GM15510 (cell line): ENCODE data around the gene EMCN.

Experiments
- POLR2A ChIP-seq: IDR thresholded peaks from 3 replicates; pipeline ENCODE4 v1.6.1; 2011; ENCODE audit warnings: borderline replicate concordance; ENCODE audit not compliant: insufficient read length; ENCODE audit errors: extremely low read depth

The EMCN gene, protein sequence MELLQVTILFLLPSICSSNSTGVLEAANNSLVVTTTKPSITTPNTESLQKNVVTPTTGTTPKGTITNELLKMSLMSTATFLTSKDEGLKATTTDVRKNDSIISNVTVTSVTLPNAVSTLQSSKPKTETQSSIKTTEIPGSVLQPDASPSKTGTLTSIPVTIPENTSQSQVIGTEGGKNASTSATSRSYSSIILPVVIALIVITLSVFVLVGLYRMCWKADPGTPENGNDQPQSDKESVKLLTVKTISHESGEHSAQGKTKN

DNA sequence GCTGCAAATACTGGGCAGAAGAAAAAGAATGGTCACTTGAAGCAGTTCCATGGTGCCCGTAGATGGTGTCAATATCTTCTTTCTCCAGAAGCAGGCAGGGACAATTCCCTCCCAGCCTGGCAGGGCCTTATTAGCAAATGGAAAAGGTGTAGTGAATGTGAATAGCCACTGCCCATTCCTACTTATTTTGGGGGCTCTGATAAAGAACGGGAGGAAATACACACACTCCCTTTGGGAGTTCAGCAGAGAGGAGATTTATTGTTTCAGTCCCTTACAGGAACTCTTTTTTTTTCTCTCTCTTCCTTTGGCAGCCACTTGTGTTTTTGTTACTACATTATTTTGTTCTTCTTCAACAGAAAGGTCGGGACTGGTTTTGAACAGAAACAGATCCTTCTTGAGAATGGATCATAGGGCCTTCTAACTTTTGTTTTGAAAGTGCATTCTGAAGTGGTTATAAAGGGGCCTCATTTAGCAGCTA is at the start of gene EMCN:
TSS of gene EMCN (minus strand) at position 159 of the 478 bp plus-strand sequence. CDS start at position 51, 108 bp downstream.
- no peak for TF ChIP-seq POLR2A

DNA sequence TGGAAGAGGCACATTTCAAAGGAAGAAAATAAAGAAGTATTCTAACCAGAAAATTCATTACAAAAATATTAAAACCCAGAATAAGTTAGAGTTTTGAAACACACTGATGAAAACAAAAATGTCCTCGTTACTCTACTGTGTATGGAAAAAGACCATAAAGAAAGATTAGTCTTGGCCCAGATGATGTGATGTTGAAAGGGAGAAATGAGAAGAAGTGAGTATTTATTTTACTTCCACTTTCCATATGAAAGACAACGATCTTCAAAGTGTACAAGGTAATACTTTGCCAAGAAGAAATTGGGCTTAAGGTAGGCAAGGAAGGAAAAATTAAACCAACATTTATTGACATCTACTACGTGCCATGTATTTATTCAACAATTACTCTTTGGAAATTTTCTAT is 48.6 kb upstream of the EMCN start:
- TF ChIP-seq POLR2A = no peak

- TF ChIP-seq POLR2A = no peak
Observed at GRCh38 chr4:100557306-100557705, 39.5 kb upstream of the EMCN start.

DNA sequence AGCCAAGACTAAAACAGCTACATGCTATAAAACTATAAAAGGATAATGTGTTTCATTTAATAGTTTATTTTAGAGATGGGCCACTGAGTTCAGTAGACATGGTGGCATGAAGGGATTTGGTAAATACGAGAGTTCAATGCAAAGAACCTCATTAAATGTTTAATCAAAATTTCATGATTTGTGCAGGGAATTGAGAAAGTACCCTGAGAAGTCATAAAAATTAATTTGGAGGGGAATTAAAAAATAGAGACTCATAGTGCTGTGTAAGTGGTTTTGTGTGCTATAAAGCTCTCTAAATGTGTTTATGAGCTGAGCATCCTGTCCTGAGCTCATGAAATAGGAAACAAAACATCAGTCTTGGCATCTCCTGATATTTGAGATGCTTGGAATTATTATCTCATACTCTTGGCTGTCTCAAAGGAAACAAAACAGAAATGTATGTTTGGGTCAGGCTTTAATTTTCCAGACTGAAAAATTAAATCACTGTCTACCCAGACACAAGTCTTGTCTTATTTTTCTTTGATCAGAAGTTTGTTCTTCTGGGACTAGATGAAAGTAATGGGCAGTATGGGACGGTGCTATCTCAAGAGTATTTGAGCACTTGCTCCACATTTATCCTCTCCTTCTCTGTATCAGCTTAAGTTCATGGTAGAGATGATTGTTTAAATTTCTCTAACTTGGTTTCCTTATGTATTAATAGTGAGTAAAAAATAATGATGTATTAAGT is 38.0 kb upstream of the EMCN start:
- no peak for TF ChIP-seq POLR2A

- TF ChIP-seq POLR2A = no peak
Observed at GRCh38 chr4:100548200-100548560, 30.4 kb upstream of the EMCN start.

DNA sequence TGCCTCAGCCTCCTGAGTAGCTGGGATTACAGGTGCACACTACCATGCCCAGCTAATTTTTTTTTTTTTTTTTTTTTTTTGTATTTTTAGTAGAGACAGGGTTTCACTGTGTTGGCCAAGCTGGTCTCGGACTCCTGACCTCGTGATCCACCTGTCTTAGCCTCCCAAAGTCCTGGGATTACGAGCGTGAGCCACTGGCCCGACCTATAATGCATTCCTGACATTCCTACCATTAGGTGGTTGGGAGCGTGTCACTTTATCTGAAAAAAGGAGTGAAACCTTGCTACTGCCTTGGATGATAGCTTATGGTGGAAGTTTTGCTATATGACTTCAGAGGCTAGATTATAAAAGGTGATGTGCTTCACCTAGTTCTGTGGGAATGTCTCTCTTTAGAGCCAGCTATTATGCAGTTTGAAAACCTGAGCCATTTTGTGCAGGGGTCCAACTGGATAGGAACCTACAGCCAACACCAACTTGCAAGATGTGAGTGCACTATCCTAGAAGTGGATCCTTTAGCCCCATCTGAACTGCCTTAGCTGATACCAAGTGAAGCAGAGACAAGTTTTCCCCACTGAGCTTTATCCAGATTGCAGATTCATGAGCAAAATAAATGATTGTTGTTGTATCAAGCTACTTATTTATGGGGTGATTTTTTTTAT is 29.8 kb upstream of the EMCN start:
- no peak for TF ChIP-seq POLR2A

DNA sequence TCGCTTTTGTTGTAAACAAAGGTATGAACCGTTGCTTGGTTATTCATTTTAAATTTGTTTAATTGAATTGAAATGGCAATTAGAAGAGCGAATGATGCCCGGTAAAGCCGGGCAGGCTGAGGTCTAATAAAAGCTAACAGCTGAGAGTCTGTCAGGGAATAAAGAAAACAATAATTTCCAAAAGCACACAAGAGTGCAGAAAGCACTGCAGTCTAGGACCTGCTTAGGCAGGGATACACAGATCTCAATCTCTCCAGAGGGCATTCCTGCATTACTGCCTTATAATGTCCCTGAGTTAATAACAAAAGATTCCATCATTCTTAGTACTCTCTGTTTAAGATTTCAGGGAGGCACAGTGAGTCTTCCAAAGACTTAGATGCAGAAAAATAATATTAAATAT is 27.6 kb upstream of the EMCN start:
- no peak for TF ChIP-seq POLR2A

- no peak for TF ChIP-seq POLR2A
Observed at GRCh38 chr4:100540131-100540530, 22.3 kb upstream of the EMCN start.

DNA sequence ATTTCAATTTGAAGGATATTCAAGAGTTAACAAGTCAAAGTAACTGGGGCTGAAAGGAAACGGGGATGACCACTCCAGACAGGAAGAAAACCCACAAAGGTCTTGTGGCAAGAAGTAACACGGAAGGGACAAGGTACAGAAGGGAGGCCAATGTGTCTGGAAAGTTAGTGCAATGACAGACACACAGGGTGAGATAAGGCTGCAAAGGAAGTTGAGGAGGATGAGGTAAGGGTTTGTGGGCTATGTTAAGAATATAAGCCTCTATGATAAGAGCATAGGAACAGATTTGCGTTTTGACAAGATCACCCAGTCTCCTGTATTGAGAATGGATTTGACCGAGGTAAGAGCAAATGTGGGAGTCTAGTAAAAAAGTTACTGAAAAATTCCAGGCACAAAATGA is 21.9 kb upstream of the EMCN start:
- TF ChIP-seq POLR2A = no peak

- no peak for TF ChIP-seq POLR2A
Observed at GRCh38 chr4:100533741-100534140, 15.9 kb upstream of the EMCN start.

DNA sequence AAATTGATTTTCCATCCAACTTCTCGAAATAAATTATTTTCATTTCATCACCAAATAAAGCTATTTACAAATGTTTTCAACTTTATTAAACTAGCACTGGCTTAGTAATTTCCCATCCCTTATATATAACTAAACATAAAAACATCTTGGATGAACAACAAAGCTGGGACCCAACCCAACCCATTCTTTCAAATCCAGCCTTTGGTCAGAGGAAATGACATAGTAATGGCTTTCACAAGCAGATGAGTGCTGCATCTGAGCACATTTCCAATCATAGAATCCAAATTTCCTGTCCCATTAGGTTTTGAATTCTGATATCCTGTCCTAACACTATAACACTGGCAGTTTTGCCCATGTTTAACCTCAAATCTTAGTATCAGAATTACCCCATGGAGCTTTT is 7.9 kb upstream of the EMCN start:
- no peak for TF ChIP-seq POLR2A

GRCh38 chr4:100519205-100519604 is 1.4 kb upstream of the EMCN start:
- no peak for TF ChIP-seq POLR2A

DNA sequence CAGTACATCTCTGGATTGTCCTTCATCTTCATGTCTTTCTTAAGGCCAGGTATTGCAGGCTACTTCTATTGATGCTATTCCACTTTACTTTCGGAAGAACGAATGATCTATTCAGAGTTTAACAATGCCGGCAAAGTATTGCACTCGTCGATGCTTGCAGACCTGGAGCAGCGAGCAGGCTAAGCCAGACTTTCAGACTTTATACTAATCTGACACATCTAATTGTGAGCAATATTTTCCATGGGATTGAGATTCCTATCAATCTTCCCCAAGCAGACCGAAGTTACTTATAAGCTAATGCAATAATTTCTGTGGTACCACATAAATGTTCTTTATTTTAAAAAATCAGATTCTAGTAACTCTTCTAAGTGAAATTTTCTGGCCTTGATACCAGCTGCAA is 1.6 kb downstream of the EMCN start:
- no peak for TF ChIP-seq POLR2A

DNA sequence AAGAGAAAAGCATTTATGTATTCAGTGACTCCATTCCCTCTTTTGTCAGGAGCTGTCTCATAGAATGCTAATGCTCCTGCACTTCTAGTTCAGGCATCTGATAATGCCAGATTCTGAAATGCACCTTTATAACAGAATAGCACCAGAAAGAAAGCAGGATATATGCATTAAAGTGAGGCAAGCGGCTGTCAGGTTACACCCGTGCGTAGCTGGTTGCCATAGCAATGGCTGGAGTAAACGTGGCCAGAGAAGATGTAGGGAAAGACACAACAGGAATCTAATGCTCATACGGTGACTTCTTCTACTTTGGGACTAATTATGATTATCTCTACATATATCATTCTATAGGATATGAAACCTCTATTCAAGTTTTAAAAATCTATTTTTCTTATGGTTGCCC is 5.9 kb downstream of the EMCN start:
- no peak for TF ChIP-seq POLR2A

- no peak for TF ChIP-seq POLR2A
Observed at GRCh38 chr4:100510551-100510950, 7.3 kb downstream of the EMCN start.

DNA sequence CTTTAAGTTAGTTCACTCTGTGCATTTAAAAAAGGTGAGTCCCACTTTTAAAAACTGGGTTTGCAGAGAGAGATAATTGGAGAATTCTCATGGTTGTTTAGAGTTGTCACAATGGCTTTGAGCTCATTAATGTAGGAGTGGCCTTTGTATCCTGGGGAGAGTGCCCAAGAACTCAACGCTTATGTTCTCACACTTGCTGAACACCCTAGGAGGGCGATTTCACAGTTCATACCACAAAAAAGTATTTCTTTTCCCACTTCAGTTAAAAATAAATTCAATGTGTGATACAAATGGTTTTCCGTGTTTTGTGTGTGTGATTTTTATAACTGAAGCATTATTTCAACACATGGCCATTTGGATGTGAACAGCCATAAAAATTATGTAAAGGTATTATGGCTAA is 8.4 kb downstream of the EMCN start:
- no peak for TF ChIP-seq POLR2A
